Mammary epithelial cell (primary cell): ENCODE measurements around the gene CRYAB.
"Not testable (repeated sequence)": the region's sequence is repeated elsewhere in the genome, so short reads cannot be mapped to it uniquely, and the experiment has no call there.

Experiments used
- EZH2 ChIP-seq: IDR thresholded peaks from 2 replicates; pipeline ENCODE4 v1.6.1; 2012; ENCODE audit warnings: low read length, inconsistent platforms, borderline replicate concordance
- TF ChIP-seq, protein P1 (sequence below), 2 donors: IDR thresholded peaks in 1 of 2; conservative IDR thresholded peaks in 1 of 2; 2 replicates each; pipeline ENCODE4 v1.5.1; 2011 to 2012; ENCODE audit warnings: inconsistent platforms in 2 of 2, low read length in 2 of 2, mild to moderate bottlenecking in 2 of 2, control low read depth in 1 of 2, low read depth in 1 of 2; ENCODE audit not compliant: insufficient read depth in 1 of 2; ENCODE audit errors: extremely low read depth in 1 of 2

DNA sequence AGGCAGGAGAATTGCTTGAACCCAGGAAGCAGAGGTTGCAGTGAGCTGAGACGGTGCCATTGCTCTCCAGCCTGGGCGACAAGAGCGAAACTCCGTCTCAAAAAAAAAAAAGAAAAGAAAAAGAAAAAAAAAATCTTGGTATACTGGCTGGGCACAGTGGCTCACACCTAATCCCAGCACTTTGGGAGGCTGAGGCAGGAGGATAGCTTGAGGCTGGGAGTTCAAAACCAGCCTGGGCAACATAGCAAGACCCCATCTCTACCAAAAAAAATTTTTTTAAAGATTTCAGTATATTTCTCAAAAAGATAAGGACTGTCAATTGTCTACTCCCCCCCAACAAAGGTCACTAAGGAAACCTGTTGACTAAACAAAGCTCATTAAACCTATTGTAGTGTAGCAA, 26.5 kb downstream of the CRYAB start:
- TF ChIP-seq, protein P1, sequence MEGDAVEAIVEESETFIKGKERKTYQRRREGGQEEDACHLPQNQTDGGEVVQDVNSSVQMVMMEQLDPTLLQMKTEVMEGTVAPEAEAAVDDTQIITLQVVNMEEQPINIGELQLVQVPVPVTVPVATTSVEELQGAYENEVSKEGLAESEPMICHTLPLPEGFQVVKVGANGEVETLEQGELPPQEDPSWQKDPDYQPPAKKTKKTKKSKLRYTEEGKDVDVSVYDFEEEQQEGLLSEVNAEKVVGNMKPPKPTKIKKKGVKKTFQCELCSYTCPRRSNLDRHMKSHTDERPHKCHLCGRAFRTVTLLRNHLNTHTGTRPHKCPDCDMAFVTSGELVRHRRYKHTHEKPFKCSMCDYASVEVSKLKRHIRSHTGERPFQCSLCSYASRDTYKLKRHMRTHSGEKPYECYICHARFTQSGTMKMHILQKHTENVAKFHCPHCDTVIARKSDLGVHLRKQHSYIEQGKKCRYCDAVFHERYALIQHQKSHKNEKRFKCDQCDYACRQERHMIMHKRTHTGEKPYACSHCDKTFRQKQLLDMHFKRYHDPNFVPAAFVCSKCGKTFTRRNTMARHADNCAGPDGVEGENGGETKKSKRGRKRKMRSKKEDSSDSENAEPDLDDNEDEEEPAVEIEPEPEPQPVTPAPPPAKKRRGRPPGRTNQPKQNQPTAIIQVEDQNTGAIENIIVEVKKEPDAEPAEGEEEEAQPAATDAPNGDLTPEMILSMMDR (conservative IDR thresholded peaks at IDR 0.05 in 1 of 2, IDR thresholded peaks at IDR 0.05 in 1 of 2; ENCODE audit: extremely low read depth in 1 of 2, insufficient read depth in 1 of 2, low read depth in 1 of 2, low read length in 2 of 2): not testable (repeated sequence)
- not testable (repeated sequence) for TF ChIP-seq EZH2
